Measurements from ENCODE around the gene ZNF526.
A peak's percentile ranks its signal among the peaks of the same experiment; 100 is the strongest.

The ZNF526 gene

DNA sequence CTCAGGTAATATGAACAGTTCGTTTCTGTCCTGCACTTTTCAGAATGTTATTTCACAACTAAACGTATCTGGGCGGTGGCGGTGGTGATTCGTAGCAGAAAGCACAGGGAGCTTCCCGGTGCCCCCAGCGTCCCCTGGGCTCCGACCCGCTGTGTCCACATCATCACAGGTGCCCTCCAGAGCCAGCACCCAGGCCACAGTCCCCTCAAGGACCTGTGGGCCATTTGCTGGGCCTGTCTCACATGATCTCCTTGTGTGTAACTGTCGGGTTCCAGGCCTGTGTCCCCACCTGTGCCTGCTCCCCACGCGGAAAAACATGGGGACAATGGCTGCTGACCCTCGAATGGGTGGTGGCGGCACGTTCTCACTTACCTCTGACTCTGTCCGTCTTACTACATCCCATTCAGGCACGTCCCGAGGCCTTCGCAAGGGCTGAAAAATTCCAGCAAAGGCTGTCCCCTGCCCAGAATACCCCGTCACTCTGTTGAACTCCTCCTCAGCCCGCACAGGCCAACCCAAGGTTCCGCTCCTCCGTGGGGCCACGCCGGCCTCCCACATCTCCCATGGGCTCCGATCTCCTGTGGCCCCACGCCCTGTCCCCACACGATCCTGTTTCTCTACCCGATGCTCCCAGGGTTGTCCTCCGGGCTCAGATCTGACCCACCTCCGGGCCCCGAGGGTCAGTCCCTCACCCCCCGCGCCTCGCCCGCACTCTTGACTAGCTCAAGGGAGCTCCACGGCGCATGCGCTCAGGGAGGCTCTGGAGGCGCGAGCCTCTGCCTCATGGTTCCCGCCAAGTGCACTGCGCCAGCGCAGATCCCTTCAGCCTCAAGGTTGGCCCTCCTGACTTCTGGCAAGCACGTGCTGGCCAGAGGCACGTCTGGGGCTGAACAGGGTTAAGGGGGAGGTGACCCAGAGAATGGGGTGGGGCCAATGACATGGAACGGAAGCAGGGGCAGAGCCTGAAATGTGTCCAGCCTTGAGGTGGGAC, 23.8 kb upstream of the ZNF526 start:
- DNase-seq: no peak

DNA sequence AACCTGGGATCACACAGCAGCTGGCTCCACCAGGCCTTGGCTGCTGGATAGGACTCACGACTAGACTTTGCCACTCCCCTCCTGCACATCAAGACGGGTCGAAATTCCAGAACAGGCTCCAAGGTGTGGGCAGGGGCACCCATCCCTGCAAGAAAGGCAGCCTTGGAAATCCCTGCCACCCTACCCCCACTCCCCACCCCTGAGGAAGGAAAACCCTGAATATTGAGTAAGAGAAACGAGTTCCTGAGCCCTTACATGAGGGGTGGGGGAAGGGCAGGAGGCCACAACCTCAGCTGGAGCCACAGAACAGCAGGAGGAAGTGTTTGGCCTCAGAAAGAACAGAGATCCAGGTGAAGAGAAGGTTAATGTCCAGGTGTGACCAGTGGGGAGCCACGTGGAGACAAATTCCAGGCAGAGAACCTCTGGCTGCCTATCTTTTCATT, 22.7 kb upstream of the ZNF526 start:
- DNase-seq: no peak

DNA sequence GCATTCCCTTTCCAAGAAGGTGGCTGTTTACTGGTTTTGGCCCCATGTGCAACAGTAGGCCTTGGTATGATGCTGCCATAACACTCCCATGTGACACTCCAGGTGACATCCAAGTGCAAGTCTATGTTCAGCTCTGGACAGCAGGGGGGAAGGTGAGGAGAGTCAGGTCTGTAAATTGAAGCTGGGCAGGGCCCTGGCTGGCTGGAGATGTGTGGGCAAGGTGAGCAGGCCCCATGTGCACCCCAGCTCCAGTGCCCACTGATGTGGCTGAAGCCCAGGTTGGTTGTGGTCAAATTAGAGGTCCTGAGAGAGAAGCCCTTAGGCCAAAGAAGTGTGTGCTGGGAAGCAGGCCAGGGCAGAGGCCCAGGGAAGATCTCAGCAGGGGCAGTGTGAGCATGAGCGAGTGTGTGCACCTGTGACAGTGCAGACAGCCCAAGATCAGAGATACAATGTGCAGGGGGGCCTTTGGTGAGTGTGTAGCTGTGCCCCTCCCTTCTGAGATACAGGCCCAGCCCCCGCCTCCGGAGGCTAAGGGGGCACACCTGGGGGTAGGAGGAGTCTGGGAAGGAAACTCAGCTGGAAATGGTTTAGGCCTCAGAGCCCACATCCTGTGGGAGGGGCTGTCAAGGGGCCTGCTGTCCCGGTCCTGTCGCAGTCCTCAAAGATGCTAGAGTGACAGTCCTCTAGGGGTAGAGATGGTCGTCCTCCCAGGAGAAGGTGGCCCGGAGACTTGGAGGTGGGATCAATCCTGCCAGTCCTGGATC, 21.3 kb upstream of the ZNF526 start:
- no peak for DNase-seq

DNA sequence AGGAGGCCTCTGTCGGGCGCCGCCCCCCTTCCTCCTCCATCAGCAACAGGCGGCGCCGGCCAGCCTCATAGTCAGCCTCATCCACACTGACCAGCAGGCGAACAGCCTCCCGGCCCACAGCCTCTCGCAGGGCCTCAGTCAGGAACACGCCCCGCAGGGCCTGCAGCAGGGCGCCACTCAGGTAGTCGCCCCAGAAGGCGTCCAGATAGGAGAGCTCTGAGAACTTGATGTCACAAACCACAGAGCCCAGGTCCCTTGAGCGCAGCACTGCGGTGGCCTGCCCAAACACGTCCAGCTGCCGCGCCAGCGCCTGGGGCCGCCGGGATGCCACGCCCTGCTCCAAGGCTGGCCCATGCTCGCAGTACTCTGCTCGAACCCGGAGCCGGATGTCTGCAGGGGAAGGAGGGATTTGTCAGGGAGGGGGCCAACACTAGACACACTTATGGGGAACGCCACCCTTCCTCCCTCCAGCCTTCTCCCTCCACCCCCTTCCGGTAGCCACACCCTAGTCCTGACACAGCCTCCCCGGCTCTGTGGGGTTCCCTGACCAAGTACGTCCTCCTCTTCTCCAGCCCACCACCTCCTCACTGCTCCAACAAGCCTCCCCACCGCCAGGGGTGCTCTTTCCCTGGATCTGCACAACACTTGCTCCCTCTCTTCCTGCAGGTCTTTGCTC, 20.5 kb upstream of the ZNF526 start:
- no peak for DNase-seq

DNA sequence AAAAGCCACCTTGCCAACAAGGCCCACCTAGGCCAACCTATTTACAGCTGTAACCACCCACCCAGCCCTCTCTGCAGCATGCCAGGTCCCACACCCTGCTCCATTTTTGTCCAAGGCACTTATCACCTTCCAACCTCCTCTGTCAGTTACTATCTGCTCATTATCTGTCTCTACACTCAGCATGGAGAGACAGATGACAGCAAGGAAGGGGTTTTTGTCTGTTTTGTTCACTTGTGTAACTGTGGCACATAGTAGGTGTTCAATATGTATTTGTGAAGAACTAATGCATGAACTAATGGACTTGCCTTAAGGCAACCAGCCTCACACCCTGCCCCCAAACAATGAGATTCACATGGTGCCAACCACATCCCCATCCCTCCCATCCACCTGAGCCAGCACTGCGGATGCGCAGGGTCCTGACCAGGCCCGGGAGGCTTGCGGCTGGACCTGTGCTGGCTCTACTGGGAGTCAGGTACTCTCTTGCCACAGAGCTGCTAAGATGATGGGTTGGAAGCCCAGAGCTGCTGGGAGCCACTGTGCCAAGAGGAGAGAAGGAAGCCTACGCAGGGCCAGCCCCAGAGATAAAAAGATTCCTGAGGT, 19.9 kb upstream of the ZNF526 start:
- no peak for DNase-seq

DNA sequence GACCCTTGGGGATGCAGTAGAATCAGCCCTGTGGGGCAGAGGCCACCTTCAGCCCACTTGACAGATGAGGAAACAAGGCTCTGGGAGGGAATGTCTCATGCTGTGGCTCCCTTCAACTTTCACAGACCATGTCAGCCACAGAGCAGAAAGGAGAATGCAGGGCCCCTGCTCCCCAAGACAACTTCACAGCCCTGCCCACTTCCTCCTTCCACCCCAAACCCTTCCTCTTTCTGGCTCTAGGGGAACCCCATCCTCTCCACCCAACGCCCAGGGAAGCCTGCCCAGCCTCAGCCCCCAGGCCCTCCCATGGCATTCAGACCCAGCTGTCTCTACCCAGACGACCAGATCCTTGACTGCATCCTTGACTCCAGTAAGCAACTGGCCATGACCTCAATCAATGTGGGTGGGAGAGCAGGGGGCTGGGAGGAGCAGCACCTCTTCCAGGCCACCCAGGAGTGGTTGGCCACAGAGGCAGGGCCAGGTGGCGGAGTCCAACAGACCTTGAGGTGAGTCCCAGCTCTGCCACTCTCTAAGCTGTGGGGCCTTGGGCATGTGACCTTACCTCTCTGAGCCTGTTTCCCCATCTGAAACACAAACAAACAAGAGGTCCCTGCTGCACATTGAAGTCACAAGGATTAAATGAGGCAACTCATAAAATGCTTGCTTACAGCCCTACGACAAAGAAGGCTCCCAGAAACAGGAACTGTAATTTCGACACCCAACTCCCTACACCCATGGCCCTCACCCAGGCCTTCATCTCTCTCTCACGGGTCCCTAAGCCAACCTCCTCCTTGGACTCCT, 18.4 kb upstream of the ZNF526 start:
- DNase-seq: peak in 9 of 51 donors; percentile 5 to 34 (median 22)

DNA sequence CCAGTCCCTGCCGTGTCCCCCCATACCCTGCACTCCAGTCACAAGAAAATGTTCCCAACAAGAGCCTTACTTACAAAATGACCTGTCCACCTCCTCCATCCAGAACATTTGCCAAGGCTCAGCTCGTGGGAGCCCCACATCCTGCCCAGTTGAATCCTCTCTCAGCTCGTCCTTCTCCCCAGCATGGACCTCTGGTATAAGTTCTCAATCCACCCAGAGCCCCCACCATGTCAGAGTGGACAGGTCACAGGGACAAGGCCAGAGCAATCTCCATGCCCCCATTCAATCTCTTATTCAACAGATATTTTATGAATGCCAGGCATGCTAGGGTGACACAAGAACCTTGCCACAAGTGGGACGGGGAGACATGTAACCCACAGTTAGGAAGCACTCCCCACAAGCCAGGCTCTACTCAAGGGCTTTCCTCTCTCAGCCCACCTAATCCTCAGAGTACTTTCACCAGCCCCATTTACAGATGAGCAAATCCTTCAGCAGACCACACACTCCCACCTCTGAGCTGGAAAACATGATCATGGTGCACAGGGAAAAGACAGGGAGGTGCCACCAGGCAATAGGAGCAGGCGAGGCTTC, 17.7 kb upstream of the ZNF526 start:
- no peak for DNase-seq

DNA sequence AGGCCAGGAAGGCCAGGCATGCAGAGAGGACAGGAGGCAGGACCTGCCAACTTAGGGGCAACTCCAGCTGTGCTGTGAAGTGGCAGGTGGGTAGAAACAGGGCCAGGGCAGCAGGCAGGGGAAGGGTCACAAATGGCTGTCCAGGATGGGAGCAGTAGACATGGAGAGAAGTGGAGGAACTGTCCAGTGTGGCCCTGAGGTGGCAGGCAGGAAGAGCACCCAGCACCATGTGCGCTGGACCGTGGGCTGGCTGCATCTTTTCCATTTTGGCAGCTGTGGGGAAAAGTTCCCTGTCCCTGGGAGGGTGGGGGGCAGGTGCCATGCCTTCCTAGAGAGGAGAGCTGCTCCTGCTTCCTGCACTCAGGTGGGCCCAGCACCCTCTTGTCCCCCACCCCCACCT, 16.4 kb upstream of the ZNF526 start:
- DNase-seq: no peak

DNA sequence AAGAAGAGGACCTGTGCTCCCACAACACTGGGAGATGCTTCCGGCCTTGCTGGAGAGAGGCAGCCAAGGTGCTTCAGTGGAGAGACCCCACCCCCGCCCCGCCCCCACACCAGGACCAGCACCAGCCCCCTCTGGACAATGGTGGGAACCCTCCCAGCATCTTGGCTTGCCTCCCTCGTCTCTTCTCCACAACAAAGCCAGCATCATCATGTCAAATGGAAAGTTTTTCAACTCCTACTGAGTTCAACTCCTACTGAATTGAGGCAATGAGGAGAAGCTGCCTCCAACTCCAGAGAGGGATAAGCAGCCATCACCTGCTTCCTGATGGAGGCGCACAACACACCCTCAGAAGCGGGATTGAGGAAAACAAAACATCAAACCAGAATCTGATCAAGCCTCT, 15.4 kb upstream of the ZNF526 start:
- DNase-seq: no peak

DNA sequence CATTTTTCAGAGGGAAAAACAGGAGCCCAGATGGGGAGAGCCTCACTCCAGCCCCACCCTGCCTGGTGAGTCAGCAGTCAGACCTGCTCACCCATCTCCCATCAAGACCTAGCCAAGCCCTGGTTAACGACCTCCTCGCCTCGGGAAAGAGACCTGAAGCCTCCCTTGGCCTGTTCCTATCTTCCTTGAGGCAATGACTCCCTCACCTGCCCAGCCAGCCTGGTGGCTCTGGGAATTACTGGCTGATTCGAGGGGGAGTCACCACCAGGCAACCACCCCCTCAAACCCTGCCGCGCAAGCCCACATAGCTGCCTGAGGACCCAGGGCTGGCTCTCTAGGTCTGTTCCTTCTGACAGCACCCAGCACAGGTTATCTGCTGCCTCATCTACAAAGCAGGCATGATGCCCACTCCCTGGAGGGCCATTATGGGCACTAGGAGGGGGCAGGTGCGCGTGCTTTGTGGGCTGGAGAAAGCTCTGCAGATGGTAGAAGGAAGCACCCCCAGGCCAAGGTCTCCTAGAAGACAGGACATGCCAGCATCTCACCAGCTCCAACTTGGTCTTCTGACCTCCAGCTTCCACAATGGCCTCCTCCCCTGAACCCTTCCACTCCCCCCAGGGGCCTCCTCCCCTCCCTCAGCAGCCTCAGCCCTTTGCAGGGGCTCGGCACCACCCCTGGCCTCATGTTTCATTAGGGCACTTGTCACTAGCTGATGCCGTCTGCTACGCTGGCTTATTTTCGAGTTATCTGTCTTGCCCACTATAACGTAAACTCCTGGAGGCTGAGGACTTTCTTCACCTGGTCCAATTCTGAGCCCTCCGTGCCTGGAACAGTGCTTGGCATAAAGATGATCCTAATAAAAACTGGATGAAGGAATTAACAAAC, 13.0 kb upstream of the ZNF526 start:
- DNase-seq: no peak

DNA sequence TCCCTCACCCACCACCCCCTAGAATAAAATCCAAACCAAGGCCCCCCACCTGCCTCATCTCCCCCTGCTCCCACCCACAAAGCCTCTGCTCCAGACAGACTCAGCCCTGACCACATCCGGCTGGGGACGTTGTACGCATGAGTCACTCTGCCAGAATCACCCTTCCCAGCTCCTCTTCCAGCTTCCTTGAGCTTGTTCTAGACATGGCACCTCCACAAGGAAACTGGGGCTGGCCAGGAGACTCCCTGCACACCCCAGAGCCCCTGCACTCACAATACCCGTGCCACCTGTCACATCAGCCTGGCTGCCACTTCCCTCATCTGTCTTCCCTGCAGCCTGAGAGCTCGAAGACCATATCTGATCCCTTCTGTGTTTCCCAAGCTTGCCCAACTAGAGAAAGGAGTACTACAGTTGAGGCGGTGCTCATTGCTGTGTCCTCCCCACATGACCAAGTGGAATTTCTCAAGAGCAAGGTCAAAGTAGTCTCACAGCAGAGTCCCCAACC, 12.3 kb upstream of the ZNF526 start:
- DNase-seq: peak in 1 of 51 donors; percentile 48

DNA sequence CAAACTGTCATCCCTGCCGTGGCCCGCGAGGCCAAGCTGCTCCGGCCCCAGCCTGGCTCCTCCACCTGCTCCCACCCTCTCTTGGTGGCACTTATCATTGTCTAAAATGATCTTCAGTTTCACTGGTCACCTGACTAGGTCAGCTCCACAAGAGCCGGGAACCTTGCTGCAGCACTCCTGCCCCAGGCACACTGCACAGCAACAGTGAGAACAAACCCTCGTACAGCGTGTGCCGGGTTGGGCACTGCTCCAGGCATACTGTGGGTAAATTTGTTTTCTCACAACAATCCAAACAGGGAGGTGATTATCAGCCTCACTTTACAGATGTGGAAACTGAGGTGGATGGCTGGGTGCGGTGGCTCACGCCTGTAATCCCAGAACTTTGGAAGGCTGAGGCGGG, 11.5 kb upstream of the ZNF526 start:
- DNase-seq: no peak

DNA sequence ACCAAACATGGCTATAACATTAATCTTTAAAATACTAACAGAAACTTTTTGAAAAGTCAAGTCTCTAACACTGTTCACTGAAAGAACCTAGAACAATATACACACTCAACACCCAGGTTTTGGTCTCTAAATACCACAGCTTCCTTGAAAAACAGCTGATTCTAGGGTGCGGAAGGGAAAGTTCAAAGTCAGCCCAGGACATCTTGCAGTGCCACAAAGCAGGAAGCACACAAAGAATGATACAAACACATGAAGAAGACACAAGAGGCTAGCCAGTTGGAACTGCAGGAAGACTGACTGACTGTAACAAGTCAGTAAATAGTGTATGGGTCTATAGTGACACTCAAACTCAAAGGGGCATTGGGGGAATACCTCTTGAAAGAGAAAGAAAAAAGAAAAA, 7.2 kb upstream of the ZNF526 start:
- DNase-seq: no peak

DNA sequence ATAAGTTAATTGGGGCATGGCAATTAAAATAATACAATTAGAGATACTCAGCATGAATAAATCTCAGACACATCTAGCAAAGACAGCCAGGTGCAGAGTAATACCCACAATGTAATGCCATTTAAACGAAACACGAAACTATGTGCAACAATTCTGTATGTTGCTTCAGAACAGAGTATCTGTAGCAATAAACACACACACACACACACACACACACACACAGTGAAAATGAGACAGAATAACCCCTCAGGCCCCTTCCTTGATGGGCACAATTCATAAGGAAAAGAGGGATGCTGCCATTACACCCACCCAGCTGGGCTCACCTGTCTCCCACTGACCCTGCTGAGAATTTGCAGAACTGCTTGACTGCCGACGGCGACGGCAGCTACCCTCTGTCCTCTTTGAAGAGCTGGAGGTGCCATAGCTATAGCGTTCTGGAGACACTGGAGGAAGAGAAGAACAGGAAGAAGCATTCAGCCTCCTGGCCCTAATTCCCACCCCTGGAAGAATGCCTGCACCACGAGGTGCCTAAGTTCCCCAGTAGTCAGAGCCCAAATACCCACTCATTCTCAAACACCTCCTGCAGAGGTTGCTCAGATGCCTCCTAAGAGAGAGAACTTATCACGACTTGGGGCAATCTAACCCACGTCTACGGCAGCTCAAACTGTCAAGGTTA, 5.2 kb upstream of the ZNF526 start:
- DNase-seq: no peak

DNA sequence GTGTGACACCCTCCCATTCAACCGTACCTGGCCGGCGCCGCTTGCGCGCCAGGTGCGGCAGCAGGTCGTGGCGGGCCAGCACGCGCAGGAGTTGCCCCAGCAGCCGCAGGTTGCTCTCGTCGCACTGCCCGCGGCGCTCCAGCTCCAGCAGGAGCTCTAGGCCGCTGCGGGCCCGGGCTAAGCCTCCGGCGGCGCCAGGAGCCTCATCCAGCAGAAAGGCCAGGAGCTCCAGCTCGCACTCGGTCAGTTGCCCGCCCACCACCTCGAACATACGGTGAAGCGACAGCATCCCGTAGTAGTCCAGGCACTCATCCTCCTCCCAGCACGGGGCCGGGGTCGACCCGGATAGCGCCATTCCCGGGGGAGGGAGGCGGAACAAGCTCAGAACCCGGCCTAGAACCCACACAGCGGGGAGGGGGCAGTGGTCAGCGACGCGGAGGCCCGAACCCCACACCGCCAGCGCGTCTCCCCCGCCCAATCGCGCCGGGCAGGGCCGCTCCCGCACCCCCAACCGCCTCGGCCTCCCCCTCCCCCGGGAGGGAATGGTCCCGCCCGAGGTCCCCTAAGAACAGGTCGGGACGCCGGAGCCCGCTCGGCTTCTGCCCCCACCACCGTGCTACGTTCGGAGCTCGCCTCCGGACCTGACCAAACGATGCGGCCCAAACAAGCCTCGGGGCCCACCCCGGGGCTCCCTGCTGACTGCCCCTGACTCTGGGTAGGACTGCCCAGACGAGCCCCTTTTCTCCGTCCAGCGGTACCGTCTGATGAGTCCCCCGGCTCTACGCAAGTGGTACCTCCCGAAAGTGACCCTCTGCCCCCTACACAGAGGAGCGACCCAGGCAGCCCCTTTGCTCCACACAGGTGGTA, 3.2 kb upstream of the ZNF526 start:
- DNase-seq: peak in 39 of 51 donors; percentile 16 to 75 (median 50)

DNA sequence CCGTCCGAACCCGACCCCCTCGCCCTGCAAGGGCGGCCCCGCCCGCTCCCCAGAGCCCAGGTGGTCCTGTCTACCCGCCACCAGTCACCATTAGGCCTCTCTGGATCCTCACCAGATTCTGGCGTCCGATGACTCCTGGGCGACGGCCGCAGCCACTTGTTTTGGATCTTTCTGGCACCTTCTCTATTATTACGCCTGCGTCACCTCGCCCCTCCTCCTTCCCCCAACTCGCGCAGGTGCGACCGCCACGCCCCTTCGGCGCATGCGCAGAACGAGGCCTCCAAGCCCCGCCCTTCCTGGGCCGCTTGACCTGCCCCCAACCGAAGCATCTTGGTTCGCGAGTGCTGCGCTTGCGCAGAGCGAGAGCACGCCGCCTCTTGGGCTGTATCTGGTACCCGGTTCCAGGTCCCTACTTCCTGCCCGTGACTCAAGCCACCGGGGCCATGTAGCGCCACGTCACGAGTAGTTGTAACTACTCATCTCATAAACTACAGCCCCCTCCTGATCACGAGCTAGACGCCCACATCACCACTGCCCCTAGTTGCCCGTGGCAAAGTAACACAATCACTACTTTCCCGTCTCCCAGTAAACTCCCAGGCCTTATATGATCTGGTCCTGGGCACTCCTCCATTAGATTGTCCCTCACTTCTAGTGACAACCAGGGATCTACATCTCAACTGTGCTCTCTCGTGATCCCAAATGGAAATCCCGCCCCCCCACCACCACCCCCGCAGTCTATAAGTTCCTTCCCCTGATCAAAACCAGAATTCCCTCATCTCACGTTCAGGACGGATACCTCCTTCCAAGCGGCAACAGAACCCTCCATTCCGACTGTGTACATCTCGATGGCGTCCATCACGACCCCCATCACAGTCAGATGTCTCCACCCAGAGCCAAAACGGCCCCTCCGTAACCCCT, 2.3 kb upstream of the ZNF526 start, which contains the start of gene DEDD2:
TSS of gene DEDD2 (minus strand) at position 158 of the 918 bp plus-strand sequence. CDS start 670 bp downstream, outside the sequence.
- DNase-seq: peak; percentile 78 to 98 (median 94)
